Body of pancreas (tissue), 4 donors: ENCODE results near the gene TTC36. TPM values are rescaled to one million over a fixed set of nuclear protein-coding genes. Genes with fewer than 3 reads are reported as not detected.

ENCODE experiments used
- ATAC-seq: fragments of 150-250 bp; one replicate; pipeline ENCODE4 v1.9.1; 2016
- DNase-seq, 4 donors: peaks; one replicate each; pipeline ENCODE4 v3.0.0-alpha.2; 2019
- H3K27ac ChIP-seq, 4 donors: fragments of 200-600 bp; sonication (generic); 1 replicate in 3 of 4; 2 replicates in 1 of 4; pipeline versions ENCODE4 v1.5.1 to v1.6.1; 2016 to 2019; ENCODE audit warnings: mild to moderate bottlenecking in 1 of 4, mixed read lengths in 1 of 4, moderate library complexity in 1 of 4
- H3K27me3 ChIP-seq, 2 donors: fragments of 200-600 bp; sonication (generic); one replicate each; pipeline ENCODE4 v1.6.0; 2016; ENCODE audit warnings: mild to moderate bottlenecking in 1 of 2
- H3K36me3 ChIP-seq, 2 donors: fragments of 200-600 bp; sonication (generic); replicated peaks in 1 of 2; 2 replicates each; pipeline ENCODE4 v1.5.1; 2016; ENCODE audit warnings: low read depth in 2 of 2; ENCODE audit not compliant: insufficient read depth in 1 of 2
- H3K4me1 ChIP-seq: fragments of 200-600 bp; sonication (generic); one replicate; pipeline ENCODE4 v1.6.0; 2016
- H3K4me3 ChIP-seq, 2 donors: fragments of 200-600 bp; sonication (generic); 1 replicate in 1 of 2; 2 replicates in 1 of 2; pipeline ENCODE4 v1.5.1; 2016 to 2019
- H3K9me3 ChIP-seq, 3 donors: fragments of 200-600 bp; sonication (generic); 1 replicate in 2 of 3; 2 replicates in 1 of 3; pipeline ENCODE4 v1.5.1; 2016
- POLR2A ChIP-seq, 3 donors: fragments of 450-650 bp; IDR thresholded peaks; one replicate each; pipeline ENCODE4 v1.6.1; 2016; ENCODE audit warnings: antibody characterized with exemption in 3 of 3, mild to moderate bottlenecking in 2 of 3
- WGBS, 2 donors: methylation state at CpG; one replicate each; pipeline ENCODE4 v1.1.5; 2017; 5-methylcytosine and 5-hydroxymethylcytosine counted together
- intact Hi-C: fragments of 100-400 bp; cut with DNase I; formaldehyde crosslinking; loops from one replicate; pipeline ENCODE4 v1.15.1; 2023
- total RNA-seq, 2 donors: library from RNA; depleted of rRNA; stranded (reverse); fragments of >200 nt; gene quantifications; one replicate each; pipeline ENCODE4 v1.1.0, GENCODE V29; 2016
- TF ChIP-seq, protein P1 (sequence below), 7 experiments: fragments of 450-650 bp in 4 of 7; fragments of 200-600 bp in 3 of 7; sonication (generic) in 3 of 7; IDR thresholded peaks; one replicate each; pipeline ENCODE4 v1.5.1; 2016 to 2019; ENCODE audit warnings: antibody characterized with exemption in 7 of 7

Gene TTC36
- total RNA-seq, 2 donors from 2014 or later = not detected

GRCh38 chr11:118533769-118534729 lies 6.8 kb downstream of the TTC36 start:
- no peak overlapping the region for H3K4me3 ChIP-seq
- no peaks in the 10 kb centered on the region for H3K36me3 ChIP-seq
- H3K27ac ChIP-seq = no peak overlapping the region
- DNase-seq (no peak), ATAC-seq (no peak)
- no peaks in the 10 kb centered on the region for H3K27me3 ChIP-seq
- intact Hi-C loops = no loop called here
- no peak for TF ChIP-seq POLR2A (IDR thresholded peaks at IDR 0.05)
- TF ChIP-seq, protein P1, sequence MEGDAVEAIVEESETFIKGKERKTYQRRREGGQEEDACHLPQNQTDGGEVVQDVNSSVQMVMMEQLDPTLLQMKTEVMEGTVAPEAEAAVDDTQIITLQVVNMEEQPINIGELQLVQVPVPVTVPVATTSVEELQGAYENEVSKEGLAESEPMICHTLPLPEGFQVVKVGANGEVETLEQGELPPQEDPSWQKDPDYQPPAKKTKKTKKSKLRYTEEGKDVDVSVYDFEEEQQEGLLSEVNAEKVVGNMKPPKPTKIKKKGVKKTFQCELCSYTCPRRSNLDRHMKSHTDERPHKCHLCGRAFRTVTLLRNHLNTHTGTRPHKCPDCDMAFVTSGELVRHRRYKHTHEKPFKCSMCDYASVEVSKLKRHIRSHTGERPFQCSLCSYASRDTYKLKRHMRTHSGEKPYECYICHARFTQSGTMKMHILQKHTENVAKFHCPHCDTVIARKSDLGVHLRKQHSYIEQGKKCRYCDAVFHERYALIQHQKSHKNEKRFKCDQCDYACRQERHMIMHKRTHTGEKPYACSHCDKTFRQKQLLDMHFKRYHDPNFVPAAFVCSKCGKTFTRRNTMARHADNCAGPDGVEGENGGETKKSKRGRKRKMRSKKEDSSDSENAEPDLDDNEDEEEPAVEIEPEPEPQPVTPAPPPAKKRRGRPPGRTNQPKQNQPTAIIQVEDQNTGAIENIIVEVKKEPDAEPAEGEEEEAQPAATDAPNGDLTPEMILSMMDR (IDR thresholded peaks at IDR 0.05) = no peak
- peaks cover 19% of the 10 kb centered on the region for H3K4me1 ChIP-seq
- no peaks in the 10 kb centered on the region for H3K9me3 ChIP-seq
- WGBS, 2 donors = 74 to 77% methylated on average over 16 to 25 of the region's 27 CpGs

- TF ChIP-seq, protein P1 (IDR thresholded peaks at IDR 0.05) = no peak
- no peak for TF ChIP-seq POLR2A (IDR thresholded peaks at IDR 0.05)
- Histone ChIP-seq H3K4me3 (no peak overlapping the region), H3K9me3 (no peaks in the 10 kb centered on the region), H3K4me1 (peaks cover 8% of the 10 kb centered on the region), H3K36me3 (no peaks in the 10 kb centered on the region), H3K27ac (no peak overlapping the region), H3K27me3 (no peaks in the 10 kb centered on the region)
- no peak for ATAC-seq
- whole genome bisulfite sequencing, 2 donors = 83 to 85% methylated on average over 9 of the region's 9 CpGs
- intact Hi-C loops = no loop called here
- no peak for DNase-seq
Measured at GRCh38 chr11:118535261-118535660, 8.0 kb downstream of the TTC36 start.

- 91 to 99% methylated on average over 5 of the region's 5 CpGs for whole genome bisulfite sequencing, 2 donors
- H3K36me3 ChIP-seq = no peaks in the 10 kb centered on the region
- no peaks in the 10 kb centered on the region for H3K9me3 ChIP-seq
- no peaks in the 10 kb centered on the region for H3K27me3 ChIP-seq
- H3K4me3 ChIP-seq = no peak overlapping the region
- intact Hi-C loops = no loop called here
- ATAC-seq (no peak), DNase-seq (no peak)
- TF ChIP-seq, protein P1 (IDR thresholded peaks at IDR 0.05) = no peak
- TF ChIP-seq POLR2A (IDR thresholded peaks at IDR 0.05) = no peak
- H3K4me1 ChIP-seq = peaks cover 5% of the 10 kb centered on the region
- no peak overlapping the region for H3K27ac ChIP-seq
Measured at GRCh38 chr11:118536726-118537125, 9.5 kb downstream of the TTC36 start.

GRCh38 chr11:118537409-118537980 lies 10.2 kb downstream of the TTC36 start:
- intact Hi-C loops = no loop called here
- no peaks in the 10 kb centered on the region for H3K9me3 ChIP-seq
- H3K27ac ChIP-seq = no peak overlapping the region
- H3K4me1 ChIP-seq = no peaks in the 10 kb centered on the region
- WGBS, 2 donors = 89 to 91% methylated on average over 6 of the region's 6 CpGs
- no peak overlapping the region for H3K4me3 ChIP-seq
- no peaks in the 10 kb centered on the region for H3K27me3 ChIP-seq
- DNase-seq (no peak), ATAC-seq (no peak)
- H3K36me3 ChIP-seq = no peaks in the 10 kb centered on the region
- no peak for TF ChIP-seq POLR2A (IDR thresholded peaks at IDR 0.05)

DNA sequence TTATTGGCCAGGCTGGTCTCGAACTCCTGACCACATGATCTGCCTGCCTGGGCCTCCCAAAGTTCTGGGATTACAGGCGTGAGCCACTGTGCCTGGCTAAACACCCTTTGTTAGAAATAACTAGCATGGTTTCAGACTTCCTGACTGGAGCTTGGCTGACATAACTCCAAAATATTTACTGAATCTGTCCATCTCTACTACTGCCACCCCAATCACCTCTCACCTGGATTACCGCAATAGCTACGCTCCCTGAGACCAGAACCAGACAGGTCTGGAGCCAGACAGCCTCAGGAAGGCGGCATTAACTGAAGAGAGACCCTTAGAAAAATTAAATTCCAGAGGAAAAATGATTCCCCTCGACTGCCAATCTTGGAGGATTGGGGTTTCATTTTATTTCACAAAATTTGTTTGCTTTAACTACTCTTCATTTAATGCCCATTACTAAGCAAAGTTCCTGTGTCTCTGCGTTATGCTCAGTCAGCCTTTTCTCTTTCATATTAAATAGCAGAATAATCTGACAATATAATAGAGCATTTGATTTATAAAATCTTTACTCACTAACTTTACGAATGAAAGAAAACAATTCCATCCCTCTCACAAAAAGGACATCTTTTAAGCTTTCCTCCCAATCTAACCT lies 16.9 kb downstream of the TTC36 start:
- Histone ChIP-seq H3K27ac (no peak overlapping the region), H3K27me3 (no peaks in the 10 kb centered on the region), H3K4me3 (no peak overlapping the region), H3K9me3 (no peaks in the 10 kb centered on the region), H3K4me1 (no peaks in the 10 kb centered on the region), H3K36me3 (no peaks in the 10 kb centered on the region)
- DNase-seq = no peak
- WGBS, 2 donors = 85 to 91% methylated on average over 6 to 8 of the region's 8 CpGs
- TF ChIP-seq POLR2A (IDR thresholded peaks at IDR 0.05) = no peak
- TF ChIP-seq, protein P1 (IDR thresholded peaks at IDR 0.05) = no peak
- intact Hi-C loops = no loop called here
- no peak for ATAC-seq
